Inferior parietal cortex (tissue), 1 donor: ENCODE results near the gene FAM53B.
"Not testable (repeated sequence)": the region's sequence is repeated elsewhere in the genome, so short reads cannot be mapped to it uniquely, and the experiment has no call there.

Experiments used
- DNase-seq: peaks from one replicate; pipeline ENCODE4 v3.0.0-alpha.2; 2016; ENCODE audit errors: extremely low spot score

The FAM53B gene, protein sequence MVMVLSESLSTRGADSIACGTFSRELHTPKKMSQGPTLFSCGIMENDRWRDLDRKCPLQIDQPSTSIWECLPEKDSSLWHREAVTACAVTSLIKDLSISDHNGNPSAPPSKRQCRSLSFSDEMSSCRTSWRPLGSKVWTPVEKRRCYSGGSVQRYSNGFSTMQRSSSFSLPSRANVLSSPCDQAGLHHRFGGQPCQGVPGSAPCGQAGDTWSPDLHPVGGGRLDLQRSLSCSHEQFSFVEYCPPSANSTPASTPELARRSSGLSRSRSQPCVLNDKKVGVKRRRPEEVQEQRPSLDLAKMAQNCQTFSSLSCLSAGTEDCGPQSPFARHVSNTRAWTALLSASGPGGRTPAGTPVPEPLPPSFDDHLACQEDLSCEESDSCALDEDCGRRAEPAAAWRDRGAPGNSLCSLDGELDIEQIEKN

GRCh38 chr10:124744102-124745050, at the start of gene FAM53B:
TSS of gene FAM53B (minus strand) at chr10:124744378. CDS start at chr10:124706713, 37,665 bp downstream.
- DNase-seq, result peak; percentile 78

DNA sequence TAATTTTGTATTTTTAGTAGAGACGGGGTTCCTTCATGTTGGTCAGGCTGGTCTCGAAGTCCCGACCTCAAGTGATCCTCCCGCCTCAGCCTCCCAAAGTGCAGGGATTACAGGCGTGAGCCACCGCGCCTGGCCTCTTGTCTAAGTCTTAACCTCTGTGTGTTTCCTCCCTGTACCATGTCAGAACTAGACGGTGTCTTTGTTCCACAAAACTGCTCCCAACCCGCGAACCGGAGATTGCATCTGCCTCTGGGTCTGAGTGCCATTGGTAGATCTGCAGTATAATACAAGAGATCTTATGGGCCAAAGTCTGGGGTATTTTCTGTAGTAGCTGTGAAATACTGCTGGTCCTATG, 48.8 kb upstream of the FAM53B start:
- DNase-seq, result no peak

GRCh38 chr10:124791547-124792348, 47.6 kb upstream of the FAM53B start, which contains the start of gene EEF1AKMT2:
TSS of gene EEF1AKMT2 (minus strand) at chr10:124791887. CDS start at chr10:124791833, 54 bp downstream.
- peak; percentile 83 for DNase-seq

GRCh38 chr10:124782900-124783299, 38.7 kb upstream of the FAM53B start:
- not testable (repeated sequence) for DNase-seq

- no peak for DNase-seq
These were observed 24.6 kb upstream of the FAM53B start for GRCh38 chr10:124768791-124769190.

DNA sequence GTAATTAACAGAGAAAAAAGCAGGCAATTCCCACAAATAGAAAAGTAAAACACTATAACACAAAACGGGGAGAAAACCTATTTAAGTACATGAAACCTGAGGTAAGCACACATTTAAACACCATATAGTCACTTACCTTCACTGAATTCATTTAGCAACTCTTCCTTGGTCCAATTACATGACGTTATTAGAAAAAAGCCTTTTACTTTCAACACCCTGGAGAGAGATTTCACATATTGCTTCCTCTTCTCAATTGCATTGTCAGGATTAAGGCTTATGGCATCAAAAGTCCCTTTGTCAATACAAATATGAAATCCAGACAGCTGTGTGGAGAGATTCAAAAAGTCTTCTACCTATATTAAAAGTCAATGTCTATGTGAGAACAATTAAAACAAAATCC, 21.1 kb upstream of the FAM53B start:
- DNase-seq, result no peak

DNA sequence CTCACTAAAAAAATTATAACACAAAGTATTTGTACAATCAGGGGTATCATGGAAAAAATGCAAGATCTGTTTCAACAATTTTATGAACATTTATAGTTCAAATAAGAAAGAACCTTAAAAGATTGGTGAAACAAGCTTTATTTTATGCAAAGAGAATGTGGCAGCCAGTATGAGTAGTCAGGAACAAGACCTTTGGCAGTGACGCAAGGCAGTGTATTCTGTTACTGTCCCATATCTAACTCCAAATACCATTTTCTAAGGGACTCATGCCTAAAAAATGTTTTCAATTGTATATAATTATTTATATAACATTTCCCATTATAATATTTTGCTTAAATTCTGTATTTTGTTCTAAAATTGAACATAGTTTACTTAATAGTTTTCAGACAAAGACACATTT, 19.1 kb upstream of the FAM53B start:
- no peak for DNase-seq

- no peak for DNase-seq
These were observed 18.1 kb upstream of the FAM53B start for GRCh38 chr10:124762281-124762680.

GRCh38 chr10:124756156-124756903, 12.2 kb upstream of the FAM53B start:
- DNase-seq, result no peak

DNA sequence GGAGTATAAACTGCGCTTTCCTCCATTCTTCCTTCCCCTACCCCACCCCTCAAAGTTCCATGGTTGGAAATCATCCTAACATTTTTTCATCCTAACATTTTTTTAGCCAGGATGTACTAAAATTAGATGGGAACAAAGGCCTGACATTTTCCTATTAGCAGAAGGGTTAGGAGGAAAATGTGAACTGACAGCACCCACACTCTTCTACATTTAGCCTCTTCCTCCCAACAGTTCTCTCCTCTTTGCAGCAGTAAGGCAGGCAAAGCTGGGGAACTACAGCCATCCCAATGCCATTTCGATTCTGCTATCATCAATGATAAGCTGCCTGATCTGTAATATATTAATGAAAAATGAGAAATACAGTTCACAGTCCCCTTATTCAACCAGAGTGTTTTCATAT, 11.4 kb upstream of the FAM53B start:
- DNase-seq, result no peak

- no peak for DNase-seq
These were observed 10.0 kb upstream of the FAM53B start for GRCh38 chr10:124754227-124754626.

GRCh38 chr10:124748953-124749645, 4.9 kb upstream of the FAM53B start:
- DNase-seq, result no peak

DNA sequence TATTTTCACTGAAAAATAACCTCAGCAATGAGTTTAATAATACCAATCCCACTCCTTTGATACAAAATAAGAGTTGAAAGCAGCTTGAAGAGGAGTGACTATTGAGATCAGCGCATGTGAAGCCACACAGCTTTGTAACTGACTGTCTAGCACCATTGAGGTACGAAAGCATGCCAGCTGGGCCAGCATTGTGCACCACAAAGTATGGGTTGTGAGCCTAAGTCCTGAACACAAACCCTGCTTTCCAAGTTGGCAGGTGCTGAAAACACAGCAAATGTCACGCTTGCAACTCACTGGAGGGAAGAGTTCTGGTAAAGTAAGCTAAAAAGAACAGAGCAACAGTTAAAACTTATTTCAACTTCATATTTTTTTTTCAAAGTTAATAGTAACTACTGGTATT, 4.0 kb upstream of the FAM53B start:
- DNase-seq, result no peak

DNA sequence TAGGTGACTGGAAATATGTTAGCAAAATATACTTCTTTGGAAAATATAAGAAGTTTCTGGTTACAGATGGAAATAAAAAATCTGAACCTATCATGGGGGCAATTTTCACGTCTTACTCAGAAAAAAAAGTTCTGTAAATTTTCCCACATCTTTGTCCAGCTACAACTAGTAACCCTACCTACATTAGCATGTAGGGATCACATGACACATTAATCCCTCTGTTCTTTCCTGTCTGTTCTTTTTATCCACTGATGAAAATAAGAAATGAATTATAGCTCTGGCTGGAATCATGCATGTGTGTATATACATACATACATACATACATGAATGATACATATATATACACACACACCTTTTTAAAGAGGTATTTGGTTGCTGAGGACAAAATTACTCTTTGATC, 3.6 kb upstream of the FAM53B start:
- DNase-seq, result no peak

- DNase-seq, result no peak
These were observed 2.8 kb upstream of the FAM53B start for GRCh38 chr10:124746992-124747391.

DNA sequence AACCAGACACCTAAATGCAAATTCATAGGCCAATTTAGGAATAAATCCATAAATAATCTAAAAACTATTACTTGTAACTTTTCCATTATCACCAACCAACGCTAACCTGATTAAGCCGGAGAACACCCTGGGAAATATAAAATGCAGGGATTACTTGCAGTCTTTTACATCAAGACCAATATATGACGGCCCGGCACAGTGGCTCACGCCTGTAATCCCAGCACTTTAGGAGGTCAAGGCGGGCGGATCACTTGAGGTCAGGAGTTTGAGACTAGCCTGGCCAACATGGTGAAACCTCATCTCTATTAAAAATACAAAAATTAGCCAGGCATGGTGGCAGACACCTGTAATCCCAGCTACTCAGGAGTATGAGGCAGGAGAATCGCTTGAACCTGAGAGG, 2.3 kb upstream of the FAM53B start:
- DNase-seq, result not testable (repeated sequence)

- DNase-seq, result peak; percentile 63
These were observed 1.5 kb upstream of the FAM53B start for GRCh38 chr10:124745673-124746072.

- DNase-seq, result no peak
These were observed 1.1 kb upstream of the FAM53B start for GRCh38 chr10:124745252-124745651.

DNA sequence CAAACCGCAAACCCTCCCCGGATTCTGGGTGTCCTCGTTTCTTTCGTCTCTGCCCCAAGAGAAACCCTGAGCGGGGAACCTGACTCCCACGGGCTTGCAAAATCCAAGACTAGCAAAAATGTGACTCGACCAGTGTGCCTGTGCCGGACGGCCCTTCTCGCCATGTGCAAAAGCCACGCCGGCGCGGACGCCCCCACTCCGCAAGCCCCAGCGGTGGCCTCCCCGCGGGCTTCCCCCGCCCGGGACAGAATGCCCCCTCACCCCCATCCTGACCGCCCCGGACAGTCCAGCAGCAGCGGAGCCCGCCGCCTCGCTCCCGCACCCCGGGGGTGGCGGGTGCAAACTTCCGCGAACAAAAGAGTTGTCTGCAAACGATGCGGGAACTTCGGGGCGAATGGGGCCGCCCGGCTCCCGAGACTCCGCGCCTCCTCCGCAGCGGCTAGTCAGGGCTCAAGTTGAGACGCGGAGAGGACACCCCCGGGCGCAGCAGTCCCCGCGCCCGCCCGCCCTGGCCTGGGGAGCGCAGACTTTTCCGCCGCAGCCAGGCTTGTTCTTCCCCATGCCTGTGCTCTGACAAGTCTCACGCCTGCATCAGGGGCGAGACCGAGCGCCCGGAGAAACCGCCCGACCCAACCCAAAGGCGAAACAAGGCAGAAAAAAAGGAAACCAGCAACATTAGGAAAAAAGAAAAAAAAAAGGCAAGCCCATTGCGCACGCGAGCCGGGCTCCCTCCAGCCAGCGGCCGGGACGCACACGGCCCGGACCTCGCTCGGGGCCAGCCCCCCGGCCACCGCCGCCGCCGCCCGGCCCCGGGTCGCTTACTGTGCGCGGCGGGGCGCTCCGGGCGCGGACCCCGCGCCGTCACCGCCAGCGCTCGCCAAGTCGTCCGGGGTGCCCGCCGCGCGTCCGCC, 732 bp downstream of the FAM53B start:
- DNase-seq, result no peak
